Epithelial cell of esophagus (primary cell): Measurements from ENCODE around the gene ITGBL1.

Experiments
- DNase-seq: peaks from one replicate; pipeline ENCODE4 v3.0.0; 2010; ENCODE audit warnings: low read depth
- H3K4me3 ChIP-seq: 2 replicates; pipeline ENCODE4 v1.5.1; 2011; ENCODE audit warnings: mild to moderate bottlenecking, low read length, control low read depth
- CTCF ChIP-seq: IDR thresholded peaks from 2 replicates; pipeline ENCODE4 v1.5.1; 2011; ENCODE audit warnings: low read depth, mild to moderate bottlenecking, low read length, control low read depth, inconsistent platforms; ENCODE audit not compliant: insufficient read depth; ENCODE audit errors: missing control alignments

Gene ITGBL1

DNA sequence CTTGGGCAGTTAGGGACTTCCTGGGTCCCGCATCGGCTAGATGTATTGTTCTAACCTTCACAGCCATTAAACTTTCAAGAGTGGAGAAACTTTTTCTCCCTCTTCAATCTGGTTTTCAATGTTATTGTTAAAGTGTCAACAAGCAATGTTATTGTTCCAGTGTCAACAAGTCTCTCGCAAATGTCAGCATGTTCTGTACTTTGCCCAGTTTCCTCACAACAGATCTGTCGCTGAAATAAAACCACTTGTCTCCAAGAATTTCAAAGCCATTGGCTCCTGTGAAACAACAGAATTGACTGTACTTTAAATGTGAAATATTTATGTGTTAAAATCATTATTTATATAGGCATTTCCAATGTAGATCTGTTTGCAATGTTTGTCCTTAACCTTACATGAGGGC lies 138.0 kb downstream of the ITGBL1 start:
- no peak overlapping the region for H3K4me3 ChIP-seq
- no peak for TF ChIP-seq CTCF
- DNase-seq: no peak

- no peak overlapping the region for H3K4me3 ChIP-seq
- no peak for DNase-seq
- TF ChIP-seq CTCF: no peak
Measured at GRCh38 chr13:101594936-101595335, 142.5 kb downstream of the ITGBL1 start.

DNA sequence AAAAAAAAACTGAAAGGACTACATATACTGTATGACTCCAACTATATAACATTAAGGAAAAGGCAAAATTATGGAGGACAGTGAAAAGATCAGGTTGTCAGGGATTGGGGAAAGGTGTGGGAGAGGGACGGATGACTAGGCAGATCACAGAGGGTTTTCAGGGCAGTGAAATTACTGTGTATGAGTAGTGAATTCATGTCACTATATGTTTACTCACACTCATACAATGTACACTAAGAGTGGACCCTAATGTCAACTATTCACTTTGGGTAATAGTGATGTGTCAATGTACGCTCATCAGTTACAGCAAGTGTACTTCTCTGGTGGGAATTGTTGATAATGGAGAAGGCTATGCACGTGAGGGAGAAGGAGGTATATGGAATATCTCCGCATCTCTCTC lies 144.3 kb downstream of the ITGBL1 start:
- no peak overlapping the region for H3K4me3 ChIP-seq
- DNase-seq: no peak
- no peak for TF ChIP-seq CTCF

GRCh38 chr13:101611491-101612475 lies 159.3 kb downstream of the ITGBL1 start:
- no peak overlapping the region for H3K4me3 ChIP-seq
- no peak for DNase-seq
- no peak for TF ChIP-seq CTCF

DNA sequence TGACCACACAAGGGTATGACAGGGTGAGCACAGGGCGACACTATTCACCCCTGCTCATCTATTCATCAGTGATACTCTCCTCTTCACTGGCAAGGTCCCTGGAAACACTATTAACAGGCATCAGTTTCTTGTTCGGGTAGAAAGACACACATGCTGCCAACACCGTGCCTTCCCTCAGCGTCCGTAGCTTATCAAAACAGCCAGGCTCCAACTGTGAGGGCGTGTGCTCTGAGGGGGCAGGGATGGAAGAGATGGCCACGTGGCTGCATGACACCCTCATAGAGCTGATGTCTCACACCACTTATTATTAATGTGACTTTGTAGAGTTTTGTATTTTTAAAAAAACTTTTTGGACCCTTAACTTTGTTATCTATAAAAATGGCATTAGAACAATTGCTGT lies 160.3 kb downstream of the ITGBL1 start:
- no peak for DNase-seq
- no peak overlapping the region for H3K4me3 ChIP-seq
- no peak for TF ChIP-seq CTCF

DNA sequence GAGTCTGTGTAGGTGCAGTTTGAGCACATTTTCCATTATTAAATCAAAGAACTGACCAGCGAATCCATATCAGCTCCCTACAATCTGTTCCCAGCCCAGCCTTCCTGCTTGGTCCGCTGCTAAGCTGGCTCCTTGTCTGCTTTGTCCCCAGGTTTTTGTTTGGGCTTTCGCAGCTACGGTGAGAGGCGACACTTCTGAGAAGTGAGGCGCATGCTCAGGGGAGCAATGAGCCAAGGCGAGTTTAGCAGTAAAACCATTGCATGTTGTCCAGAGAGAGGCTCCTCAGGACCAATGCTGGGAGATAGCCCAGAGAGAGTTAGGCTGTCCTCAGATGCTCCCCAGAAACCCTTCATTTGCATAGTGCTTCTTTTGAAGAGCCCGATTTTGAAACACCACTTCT lies 162.0 kb downstream of the ITGBL1 start:
- DNase-seq: no peak
- TF ChIP-seq CTCF: no peak
- H3K4me3 ChIP-seq: no peak overlapping the region

- no peak overlapping the region for H3K4me3 ChIP-seq
- TF ChIP-seq CTCF: no peak
- DNase-seq: no peak
Measured at GRCh38 chr13:101618440-101619187, 166.1 kb downstream of the ITGBL1 start.
